Gastrocnemius medialis (tissue), 4 donors: ENCODE results near the gene KIAA1614.

Experiments used
- CTCF ChIP-seq, 5 experiments: fragments of 450-650 bp in 3 of 5; fragments of 200-600 bp in 2 of 5; sonication (generic) in 2 of 5; IDR thresholded peaks in 4 of 5; conservative IDR thresholded peaks in 1 of 5; 1 replicate in 4 of 5; 2 replicates in 1 of 5; pipeline ENCODE4 v1.5.1; 2016 to 2019; ENCODE audit warnings: antibody characterized with exemption in 5 of 5, mild to moderate bottlenecking in 3 of 5, moderate library complexity in 3 of 5
- POLR2A ChIP-seq, 2 donors: fragments of 450-650 bp; IDR thresholded peaks; one replicate each; pipeline ENCODE4 v1.6.1; 2017; ENCODE audit warnings: antibody characterized with exemption in 2 of 2, mild to moderate bottlenecking in 2 of 2, moderate library complexity in 2 of 2

GRCh38 chr1:180912801-180913565 is at the start of gene KIAA1614:
- no peak for TF ChIP-seq CTCF (IDR thresholded peaks at IDR 0.05 in 4 of 5, conservative IDR thresholded peaks at IDR 0.05 in 1 of 5)
- TF ChIP-seq POLR2A (IDR thresholded peaks at IDR 0.05), result no peak
